HG02870 (cell line): Measurements from ENCODE around the gene ITPR1.

Experiments
- ATAC-seq: cut with Tn5 transposase; IDR thresholded peaks from one replicate; pipeline ENCODE4 v1.9.1; 2021; ENCODE audit warnings: mild to moderate bottlenecking, moderate library complexity; ENCODE audit not compliant: unreplicated experiment

The ITPR1 gene

DNA sequence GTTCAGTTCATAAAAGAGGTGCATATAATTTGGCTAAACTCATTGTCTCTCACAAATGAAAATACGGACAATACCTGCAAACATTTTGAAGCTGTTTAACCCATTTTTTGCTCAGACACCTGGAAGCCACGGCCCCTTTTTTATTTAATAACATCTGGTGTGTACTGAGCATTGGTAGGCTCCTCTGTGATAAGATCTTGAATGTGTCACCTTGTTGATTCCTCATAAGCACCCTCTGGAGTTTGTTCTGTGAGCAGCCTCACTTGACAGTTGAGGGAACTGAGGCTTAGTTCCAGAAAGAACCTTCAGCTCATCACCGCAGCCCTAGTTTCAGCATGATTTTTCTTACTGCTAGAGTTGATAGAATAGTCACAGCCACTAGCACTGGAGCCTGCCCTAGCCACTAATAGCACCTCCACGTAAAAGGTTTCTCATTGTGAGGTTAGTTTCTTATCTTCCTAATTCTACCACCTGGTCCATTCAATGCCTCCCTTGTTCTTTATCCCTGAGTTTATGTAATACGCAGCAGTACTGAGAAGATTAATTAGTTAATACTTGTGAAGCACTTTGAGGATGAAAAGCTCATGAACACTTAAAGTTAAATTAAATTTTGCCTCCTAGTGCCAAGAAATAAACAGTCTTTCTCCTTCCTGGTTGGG, 71.9 kb downstream of the ITPR1 start:
- ATAC-seq: no peak

DNA sequence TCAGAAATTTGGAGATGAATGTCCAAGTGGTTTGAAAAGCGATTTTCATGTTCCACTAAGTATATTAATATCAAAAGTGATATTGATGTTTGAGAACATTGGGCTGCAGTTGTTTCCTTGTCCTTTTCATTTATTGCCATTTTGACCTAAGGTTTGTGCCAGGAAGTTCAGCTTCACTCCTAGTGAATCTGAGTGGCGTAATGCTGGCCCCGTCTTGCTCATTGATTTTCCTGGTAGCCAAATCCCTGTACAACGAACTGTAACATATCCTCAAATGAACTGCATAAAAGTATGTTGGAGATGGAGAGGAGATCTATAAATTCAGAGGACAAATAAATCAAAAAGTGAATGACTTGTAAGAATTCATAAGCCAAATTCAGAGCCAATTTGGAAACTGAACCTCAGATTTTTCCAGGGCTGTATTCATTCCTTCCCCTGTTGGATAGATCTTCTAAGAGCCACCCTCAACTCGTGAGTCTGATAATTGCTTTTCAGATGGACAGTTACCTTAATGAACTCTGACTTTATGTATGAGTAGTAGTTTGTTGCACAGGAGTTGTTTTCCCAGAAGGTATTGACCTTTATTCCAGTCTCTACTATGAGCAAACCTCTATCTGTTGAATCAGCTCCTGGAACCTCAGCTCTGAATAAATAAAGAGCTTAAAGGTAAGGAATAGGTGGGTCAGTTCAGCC, 72.8 kb downstream of the ITPR1 start:
- no peak for ATAC-seq

DNA sequence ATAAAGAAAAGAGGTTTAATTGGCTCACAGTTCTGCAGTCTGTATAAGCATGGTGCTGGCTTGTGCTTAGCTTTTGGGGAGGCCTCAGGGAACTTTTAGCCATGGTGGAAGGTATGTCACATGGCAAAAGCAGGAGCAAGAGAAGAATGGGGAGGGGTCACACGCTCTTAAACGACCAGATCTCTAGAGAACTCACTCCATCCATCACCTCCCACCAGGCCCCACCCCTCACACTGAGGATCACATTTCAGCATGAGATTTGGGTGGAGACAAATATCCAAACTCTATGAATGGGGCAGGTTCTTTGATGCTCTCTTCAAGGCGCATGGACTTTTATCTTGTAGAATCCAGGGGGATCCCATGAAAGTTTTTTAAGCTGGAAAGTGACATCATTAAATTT, 75.7 kb downstream of the ITPR1 start:
- no peak for ATAC-seq

DNA sequence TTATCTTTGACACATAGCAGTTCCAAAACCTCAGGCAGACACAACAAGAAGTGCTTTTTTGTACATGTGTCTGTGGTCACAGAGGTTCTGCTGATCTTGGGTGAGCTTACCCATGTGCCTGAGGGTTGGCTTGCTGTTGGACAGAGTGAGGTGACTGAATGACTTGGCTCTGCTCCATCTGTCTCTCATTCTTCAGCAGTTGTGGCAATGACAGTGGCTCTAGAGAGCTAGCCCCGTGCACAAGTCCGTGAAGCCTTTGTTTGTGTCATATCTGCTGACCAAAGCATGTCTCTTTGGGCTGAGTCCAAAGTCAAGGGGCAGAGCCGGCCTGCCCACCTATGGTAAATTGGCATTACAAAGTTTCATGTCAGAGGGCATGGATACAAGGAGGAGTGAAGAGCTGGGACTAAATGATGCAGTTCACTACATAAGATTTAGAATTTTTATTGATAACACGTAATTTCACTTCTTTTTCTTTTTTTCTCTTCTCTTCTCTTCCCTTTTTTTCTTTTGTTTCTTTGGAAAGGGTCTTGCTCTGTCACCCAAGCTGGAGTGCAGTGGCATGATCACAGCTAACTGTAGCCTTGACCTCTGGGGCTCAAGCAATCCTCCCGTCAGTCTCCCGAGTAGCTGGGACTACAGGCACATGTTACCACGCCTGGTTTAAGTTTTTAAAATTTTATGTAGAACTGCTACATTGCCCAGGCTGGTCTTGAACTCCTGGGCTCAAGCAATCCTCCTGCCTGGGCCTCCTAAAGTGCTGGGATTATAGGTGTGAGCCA, 77.9 kb downstream of the ITPR1 start:
- no peak for ATAC-seq

DNA sequence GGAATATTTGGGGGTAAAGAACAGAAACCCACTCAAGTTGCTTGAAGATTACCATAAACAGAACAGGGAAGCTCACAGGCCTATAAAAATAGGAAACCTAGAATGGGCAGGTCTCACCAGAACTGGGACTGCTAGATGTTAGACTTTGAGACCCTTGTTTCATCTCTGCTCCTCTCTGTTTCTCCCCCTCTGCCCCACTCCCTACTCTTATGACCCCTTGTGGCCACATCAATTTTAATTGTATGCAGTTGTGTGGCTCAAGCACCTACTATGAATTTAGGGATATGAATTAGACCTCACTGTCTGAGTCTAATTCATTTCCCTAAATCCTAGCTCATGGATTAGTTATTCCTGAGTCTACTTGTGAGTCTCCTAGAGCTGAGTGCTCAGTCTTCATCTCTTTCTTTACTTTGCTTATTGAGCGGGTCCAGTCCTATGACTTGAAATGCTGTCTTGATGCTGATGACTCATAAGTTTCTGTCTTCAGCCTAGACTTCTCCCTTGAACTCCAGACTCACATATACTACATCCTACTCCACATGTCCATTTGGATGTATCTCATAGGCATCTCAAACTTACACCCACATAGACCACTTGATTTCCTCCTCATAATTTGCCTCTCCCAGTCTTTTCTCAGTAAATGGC, 78.7 kb downstream of the ITPR1 start:
- no peak for ATAC-seq

DNA sequence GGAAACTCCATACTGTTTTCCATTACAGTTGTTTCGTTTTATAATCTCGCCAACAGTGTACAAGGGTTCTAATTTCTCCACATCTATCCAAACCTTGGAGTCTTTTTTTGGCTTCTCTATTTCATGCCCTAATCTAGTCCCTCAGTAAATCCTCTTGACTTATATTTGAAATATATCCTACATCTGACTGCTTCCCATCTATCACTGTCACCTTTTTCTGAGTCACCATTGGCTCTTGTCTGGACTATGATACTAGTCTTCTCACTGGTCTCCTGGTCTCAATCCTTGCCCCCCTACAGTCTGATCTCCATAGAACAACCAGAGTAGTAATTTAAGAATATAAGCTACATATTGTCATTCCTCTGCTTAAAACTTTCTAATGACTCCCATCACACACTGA, 80.0 kb downstream of the ITPR1 start:
- ATAC-seq: no peak

DNA sequence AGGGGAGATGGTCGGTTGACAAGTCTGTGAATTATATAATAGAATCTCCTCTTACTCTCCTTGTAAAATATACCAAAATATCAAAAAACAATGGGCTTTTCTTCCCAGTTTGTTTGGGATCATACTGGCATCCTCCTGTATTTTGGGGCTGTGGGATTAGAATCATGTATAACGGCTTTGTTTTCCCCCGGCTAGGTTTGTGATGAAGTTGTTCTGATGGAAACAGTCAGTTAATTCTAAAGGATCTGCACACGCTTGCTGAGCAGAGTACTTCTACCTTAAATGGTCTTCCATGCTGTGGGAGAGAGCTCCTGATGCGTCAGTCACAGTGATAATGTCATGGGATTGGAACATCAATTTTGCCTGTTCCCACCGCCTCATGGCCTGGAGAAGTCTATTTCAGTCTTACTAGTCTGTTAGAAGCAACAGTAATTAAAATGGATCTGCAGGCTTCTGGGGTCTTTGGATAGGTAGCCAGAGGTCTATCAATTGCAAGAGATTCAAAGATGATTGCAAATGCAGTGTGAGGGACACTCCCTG, 81.3 kb downstream of the ITPR1 start:
- ATAC-seq: no peak

DNA sequence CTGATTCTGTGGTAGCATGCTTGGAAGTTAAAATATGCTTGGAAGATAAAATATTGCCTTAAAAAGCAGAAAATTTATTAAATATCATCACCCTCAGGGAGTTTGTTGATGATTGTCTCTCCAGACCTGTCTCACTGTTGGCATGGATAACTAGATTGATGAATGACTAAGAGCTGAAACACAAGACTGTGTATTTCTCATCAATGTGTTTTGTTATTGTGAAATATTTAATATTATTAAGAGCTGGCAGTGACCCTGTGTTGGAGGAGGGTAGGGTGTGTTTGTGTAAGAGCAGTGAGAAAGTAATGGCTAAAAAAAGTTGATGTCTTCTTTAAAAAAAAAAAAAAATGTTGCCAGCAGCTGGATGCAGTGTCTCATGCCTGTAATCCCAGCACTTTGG, 82.2 kb downstream of the ITPR1 start:
- ATAC-seq: no peak

DNA sequence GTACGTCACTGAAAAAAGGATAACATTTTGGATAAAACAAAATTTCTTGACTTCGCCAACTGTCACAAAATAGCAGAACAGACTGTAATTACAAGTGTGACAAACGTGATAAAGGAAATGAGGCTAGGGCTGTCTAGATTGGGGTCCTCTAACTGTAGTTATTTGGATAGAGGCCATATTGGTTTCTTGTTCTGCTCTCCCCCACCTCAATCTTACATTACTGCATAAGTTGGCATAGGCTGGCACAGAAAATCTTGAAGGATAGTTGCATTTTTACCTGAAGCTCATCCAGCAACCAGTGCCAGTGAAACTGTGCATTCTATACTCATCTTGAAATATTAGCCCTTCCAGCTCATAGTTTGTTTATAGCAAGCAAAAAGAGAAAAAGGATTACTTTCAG, 84.6 kb downstream of the ITPR1 start:
- ATAC-seq: no peak

DNA sequence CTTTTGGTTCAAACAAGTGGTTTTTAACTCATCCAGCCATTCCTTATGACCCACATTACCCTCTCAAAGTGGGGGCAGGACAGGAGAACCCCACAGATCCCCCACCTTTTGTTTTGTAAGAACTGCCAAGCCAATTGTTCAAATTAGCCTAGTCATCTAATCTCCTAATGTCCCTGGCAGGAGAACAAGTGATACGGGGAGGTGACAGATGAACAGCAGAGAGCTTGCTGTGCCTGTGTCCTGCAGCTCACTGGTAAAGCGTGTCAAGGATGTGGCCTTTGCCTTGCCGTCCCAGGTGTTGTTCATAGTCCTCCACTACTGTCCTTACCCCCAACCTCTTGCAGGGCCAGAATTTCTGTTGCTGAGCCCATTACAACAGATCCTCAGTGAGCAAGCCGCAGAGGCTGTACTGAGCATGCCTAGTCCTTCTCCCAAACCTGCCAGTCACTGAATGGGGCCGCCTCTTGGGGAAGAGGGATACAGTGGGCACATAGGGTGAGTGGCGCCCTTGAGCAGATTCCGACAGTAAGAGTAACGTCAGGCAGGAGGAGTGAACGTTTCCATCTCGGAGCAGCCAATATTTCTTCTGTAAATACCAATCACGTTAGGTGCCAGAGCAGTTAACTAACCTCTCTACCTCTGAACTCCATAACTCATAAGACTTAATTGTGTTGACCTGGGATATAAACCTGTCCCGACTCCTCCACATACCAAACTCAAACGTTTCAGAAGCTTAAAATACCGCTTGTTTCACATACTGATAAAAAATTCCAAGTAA, 87.4 kb downstream of the ITPR1 start:
- no peak for ATAC-seq

DNA sequence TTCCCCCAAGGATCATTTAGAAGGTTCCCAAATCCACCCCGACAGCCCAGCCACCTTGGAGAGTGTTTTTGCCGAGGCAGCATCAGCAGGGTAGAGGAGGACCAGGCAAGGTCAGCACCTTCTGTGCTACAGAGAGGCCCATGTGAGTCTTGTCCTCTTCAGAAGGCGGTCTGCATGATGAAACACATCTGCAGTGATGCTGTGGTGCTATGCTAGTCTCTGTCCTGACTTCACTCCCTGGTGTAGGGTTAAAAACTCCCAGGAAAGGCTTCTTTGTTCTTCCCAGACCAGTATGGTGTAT, 87.9 kb downstream of the ITPR1 start:
- ATAC-seq: no peak

DNA sequence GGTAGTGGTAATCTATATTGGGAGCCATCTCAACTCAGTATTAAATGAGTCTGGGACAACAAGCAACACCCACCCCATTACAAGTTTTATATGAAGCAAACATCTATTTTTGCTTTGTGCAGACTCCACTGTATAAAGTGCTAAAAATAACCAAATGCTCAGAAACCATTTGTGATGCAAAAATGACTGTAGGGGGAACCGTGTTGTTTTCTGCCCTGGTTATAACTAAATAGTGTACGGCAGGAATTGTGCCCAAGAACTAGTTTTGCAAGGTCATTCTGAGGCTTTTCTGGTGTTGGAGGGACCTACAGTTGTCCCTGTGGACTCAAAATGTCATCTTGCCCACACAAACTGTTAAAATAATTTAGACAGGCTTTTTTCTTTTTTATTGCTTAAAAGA, 88.3 kb downstream of the ITPR1 start:
- ATAC-seq: no peak

DNA sequence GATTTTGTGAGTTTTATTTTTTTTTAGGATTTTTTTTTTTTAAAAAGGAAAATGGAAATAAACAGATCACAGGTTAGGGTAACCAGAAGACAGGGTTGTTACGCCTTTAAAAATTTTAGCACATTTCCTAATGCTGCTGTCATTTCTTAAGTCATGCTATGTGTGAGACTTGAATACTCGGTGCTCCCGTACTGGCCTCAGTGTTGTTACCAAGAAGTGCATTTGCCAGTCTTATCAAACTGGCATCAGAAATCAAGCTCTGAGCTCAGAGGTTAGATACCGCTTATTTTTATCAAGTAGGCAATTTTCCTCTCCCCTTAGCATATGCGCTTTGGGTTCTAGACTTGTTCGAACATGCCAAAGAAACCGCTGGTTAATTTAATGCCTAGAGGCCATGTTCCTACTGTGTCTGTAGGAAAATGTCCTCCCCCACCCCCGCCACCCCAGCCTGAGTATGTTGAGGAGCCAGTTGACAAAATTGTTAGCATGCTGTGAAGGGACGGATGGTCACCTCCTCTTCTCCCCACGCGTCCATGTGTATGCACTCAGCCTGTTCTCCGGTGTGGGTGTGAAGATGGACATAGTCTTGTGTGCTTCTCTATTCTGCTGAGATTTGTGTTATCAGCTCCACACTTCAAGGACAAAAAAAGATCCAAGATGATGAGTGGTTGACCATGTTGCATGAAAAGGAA, 88.9 kb downstream of the ITPR1 start:
- no peak for ATAC-seq

DNA sequence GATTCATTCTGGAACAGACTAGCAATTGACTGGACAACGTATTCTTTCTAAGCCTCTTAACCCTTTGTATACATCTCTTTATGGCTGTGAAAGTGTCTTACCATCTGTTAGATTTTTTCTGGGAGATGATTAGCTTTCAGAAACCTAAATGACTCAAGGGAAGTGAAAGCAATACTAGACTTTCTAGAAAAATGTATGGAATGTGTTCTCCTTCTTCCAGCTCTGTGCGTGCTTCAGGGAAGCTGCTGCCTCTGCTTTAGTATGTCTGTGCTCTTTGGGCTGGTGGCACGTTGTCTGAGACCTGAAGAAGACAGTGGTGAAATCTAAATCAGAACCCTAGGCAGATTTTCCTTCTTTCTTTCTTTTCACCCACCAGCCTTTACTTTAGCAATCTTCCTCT, 89.5 kb downstream of the ITPR1 start:
- ATAC-seq: no peak

DNA sequence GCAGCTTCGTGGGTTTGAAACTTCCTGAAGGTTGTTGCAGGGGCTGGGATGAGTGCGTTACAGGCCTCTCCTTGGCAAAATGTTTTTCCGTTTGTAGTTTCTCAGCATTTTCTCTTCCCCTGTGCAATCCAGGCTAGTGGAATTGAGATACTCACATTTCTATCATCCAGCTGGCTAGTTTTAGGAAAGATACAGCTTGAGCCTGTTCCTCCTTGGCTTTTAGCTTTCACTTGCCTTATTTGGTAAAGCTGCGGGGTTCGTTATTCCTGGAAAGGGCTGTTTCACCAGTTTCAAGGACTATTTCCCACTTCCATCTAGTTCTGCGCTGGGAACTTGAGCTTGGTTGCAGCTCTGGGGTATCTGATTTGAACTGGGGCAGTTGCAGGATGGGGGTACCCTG, 90.3 kb downstream of the ITPR1 start:
- no peak for ATAC-seq

DNA sequence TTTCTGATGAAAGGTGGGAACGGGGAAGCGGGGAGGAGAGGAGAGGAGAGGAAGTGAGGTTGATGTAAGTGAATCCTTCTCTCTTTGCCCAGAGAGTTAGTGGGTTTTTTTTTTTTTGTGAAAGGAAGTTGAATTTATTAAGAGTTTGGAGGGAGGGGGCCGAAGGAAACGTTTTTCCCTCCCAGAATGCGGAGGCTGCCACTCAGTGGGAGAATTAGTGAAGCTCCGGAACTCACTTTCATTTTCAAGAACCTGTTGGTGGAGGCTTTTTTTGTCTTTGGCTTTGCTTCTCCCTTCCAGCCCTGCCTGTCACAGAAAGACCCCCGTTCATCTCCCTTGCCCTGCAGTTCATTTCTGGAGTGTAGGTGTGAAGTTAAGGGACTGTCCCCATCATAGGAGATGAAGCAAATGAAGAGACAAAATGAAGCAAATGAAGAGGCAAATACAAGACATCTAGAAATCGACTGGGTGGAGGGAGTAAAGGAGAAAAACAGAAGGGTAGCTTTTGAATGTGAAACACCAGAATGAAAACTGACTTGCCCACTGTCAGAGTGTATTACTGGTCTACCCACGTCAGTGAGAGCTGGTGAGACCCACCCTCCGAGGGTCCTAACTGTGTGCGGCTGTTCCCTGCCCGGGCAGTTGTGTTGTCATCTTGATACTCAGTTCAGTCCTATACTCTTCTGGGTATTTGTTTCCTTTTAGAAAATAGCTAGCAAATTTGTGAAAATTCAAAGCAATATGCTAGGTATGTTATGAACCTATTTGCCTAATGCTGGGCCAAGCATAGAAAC, 91.5 kb downstream of the ITPR1 start:
- ATAC-seq: no peak

DNA sequence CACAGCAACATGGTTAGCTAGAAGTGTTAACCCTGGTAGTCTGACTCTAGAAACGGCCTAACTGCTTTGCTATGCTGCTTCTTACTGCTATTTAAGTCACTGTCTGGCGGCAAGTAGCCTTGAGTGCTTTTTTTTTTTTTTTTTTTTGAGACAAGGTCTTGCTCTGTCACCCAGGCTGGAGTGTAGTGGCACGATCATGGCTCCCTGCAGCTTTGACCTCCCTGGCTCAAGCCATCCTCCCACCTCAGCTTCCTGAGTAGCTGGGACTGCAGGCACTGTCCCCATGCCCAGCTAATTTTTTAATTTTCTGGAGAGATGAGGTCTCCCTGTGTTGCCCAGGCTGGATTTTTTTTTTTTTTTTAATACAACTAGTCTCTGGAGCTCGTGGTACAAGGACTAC, 93.2 kb downstream of the ITPR1 start:
- no peak for ATAC-seq

DNA sequence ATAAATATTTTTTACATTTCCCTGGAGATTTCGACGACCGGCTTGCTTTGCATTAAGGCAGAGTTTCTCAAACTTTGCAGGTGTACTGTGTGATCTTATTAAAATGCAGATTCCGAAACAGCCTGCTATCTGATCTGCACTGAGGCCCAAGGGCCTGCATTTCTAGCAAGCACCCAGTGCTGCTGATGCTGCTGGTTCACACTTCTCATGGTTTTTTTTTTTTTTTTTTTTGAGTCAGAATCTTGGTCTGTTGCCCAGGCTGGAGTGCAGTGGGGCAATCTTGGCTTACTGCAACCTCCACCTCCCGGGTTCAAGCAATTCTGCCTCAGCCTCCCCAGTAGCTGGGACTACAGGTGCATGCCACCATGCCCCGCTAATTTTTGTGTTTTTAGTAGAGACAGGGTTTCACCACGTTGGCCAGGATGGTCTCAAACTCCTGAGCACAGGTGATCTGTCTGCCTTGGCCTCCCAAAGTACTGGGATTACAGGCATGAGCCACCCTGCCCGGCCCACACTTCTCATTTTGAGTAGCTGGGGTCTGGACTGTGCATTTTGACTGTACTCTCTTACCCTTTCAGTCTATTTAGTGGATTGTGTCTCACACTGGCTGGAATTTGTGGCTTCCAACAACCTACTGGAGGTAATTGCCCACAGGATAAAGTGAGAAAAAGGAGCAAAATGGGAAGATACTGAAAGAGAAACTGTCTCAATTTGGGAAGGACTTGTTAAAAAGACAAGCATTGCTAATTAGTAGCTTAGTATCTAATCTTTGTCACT, 94.1 kb downstream of the ITPR1 start:
- ATAC-seq: no peak

DNA sequence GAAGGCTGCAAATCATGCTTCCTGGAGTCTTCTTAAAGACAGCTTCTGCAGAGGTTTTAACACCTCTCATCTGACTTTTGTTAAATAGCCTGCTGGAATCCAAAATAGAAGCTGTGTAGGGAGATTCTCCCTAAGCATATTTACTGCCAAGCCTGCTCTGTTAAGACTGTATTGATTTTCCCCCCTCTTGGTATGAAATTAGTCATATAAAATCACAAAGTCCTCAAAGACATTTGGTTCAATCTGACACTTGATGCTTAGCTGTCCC, 94.6 kb downstream of the ITPR1 start:
- ATAC-seq: no peak
